ENCODE measurements around the gene TIAL1.
A peak's percentile ranks its signal among the peaks of the same experiment; 100 is the strongest.
"Not testable (repeated sequence)": the region's sequence is repeated elsewhere in the genome, so short reads cannot be mapped to it uniquely, and the experiment has no call there.

Gene TIAL1

DNA sequence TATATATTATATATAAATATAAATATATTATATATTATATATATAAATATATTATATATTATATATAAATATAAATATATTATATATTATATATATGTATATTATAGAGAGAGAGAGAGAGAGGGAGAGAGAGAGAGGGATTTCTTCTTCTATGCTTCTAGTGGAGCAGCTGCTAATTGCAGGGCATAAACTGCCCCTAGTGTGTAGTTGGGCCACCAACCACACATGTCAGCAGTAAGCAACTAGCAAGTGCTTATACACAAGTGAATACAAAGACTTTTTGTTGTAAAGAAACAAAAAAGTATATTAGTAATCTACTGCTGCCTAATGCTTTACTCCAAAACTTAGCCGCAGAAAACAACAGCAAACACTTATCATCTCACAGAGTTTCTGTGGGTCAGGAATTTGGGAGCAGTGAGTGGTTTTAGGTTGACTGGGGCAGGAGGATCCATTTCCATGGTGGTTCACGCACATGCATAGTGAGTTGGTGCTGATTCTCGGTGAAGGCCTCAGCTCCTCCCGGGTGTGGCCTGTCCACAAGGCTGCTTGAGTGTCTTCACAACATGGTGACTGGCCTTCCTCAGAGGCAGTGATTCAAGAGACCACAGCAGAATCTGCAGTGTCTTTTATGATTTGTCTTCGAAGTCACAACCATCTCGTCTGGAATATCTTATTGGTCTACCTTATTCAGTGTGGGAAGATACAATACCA lies 29.0 kb upstream of the TIAL1 start:
- no peak overlapping the region for H3K18ac ChIP-seq (ENCODE audit: low read length)
- H2BK12ac ChIP-seq (ENCODE audit: low read length): no peak overlapping the region
- no peak overlapping the region for H2AK5ac ChIP-seq (ENCODE audit: low read length)
- no peaks in the 10 kb centered on the region for H3K79me1 ChIP-seq (ENCODE audit: low read length)
- H3K27ac ChIP-seq (ENCODE audit: low read depth, low read length): no peak overlapping the region
- peaks cover 2% of the 10 kb centered on the region in 2 experiments for H3K4me1 ChIP-seq (ENCODE audit: control insufficient read depth in 1 of 2, insufficient read depth in 2 of 2, low read length in 2 of 2)
- no peak overlapping the region for H3K4me2 ChIP-seq (ENCODE audit: low read length)
- H2AFZ ChIP-seq (ENCODE audit: insufficient read depth, low read length, poor library complexity): no peak overlapping the region
- H3K14ac ChIP-seq (ENCODE audit: low read length): no peak overlapping the region
- no CpG with 5 or more reads among the region's 6 CpGs for whole genome bisulfite sequencing (ENCODE audit: extremely low coverage, insufficient coverage, insufficient read length)
- no peaks in the 10 kb centered on the region for H3K36me3 ChIP-seq (ENCODE audit: control insufficient read depth in 1 of 2, insufficient read depth in 2 of 2, low read length in 2 of 2)
- no peak overlapping the region for H2BK5ac ChIP-seq (ENCODE audit: low read depth, low read length, poor library complexity)
- H4K12ac ChIP-seq (ENCODE audit: low read depth, low read length): no peak overlapping the region
- no peak overlapping the region for H3K9ac ChIP-seq (ENCODE audit: low read length)
- H3K23ac ChIP-seq (ENCODE audit: low read length): peak overlapping the region; percentile 51
- no peak overlapping the region for H4K91ac ChIP-seq (ENCODE audit: low read depth, low read length)
- no peaks in the 10 kb centered on the region for H3K9me3 ChIP-seq (ENCODE audit: insufficient read depth, low read depth, low read length)
- no peak for DNase-seq
- H2BK120ac ChIP-seq (ENCODE audit: insufficient read depth, low read length, poor library complexity): no peak overlapping the region
- no peaks in the 10 kb centered on the region for H3K27me3 ChIP-seq (ENCODE audit: insufficient read depth, low read length)
- no peak overlapping the region for H4K8ac ChIP-seq (ENCODE audit: low read depth, low read length)
- H3K4me3 ChIP-seq (ENCODE audit: low read depth, low read length): no peak overlapping the region
- no peak overlapping the region for H3K4ac ChIP-seq (ENCODE audit: low read depth, low read length)
- H3K79me2 ChIP-seq (ENCODE audit: control insufficient read depth, insufficient read depth, low read length, poor library complexity): no peaks in the 10 kb centered on the region

DNA sequence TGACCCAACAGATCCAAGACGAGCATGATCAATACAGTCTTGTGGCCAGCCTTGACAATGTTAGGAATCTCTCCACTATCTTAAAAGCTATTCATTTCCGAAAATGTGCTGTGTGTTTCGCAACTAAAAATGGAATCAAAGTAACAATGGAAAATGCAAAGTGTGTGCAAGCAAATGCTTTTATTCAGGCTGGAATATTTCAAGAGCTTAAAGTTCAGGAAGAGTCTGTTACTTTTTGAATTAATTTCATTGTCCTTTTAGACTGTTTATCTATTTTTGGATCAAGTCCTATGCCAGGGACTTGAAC lies 24.3 kb upstream of the TIAL1 start:
- Histone ChIP-seq H4K91ac (ENCODE audit: low read depth, low read length) (no peak overlapping the region), H3K9me3 (ENCODE audit: insufficient read depth, low read depth, low read length) (no peaks in the 10 kb centered on the region), H3K79me1 (ENCODE audit: low read length) (no peaks in the 10 kb centered on the region), H3K9ac (ENCODE audit: low read length) (no peak overlapping the region), H3K79me2 (ENCODE audit: control insufficient read depth, insufficient read depth, low read length, poor library complexity) (no peaks in the 10 kb centered on the region), H3K23ac (ENCODE audit: low read length) (no peak overlapping the region), H2BK120ac (ENCODE audit: insufficient read depth, low read length, poor library complexity) (no peak overlapping the region), H3K27me3 (ENCODE audit: insufficient read depth, low read length) (no peaks in the 10 kb centered on the region), H3K4ac (ENCODE audit: low read depth, low read length) (no peak overlapping the region), H3K14ac (ENCODE audit: low read length) (no peak overlapping the region), H3K36me3 (ENCODE audit: control insufficient read depth in 1 of 2, insufficient read depth in 2 of 2, low read length in 2 of 2) (no peaks in the 10 kb centered on the region), H2BK5ac (ENCODE audit: low read depth, low read length, poor library complexity) (no peak overlapping the region), H2AFZ (ENCODE audit: insufficient read depth, low read length, poor library complexity) (no peak overlapping the region), H3K4me1 (ENCODE audit: control insufficient read depth in 1 of 2, insufficient read depth in 2 of 2, low read length in 2 of 2) (peaks cover 2 to 7% of the 10 kb centered on the region in 2 experiments), H2BK12ac (ENCODE audit: low read length) (no peak overlapping the region), H4K8ac (ENCODE audit: low read depth, low read length) (no peak overlapping the region), H4K12ac (ENCODE audit: low read depth, low read length) (no peak overlapping the region), H3K4me3 (ENCODE audit: low read depth, low read length) (no peak overlapping the region), H2AK5ac (ENCODE audit: low read length) (no peak overlapping the region), H3K27ac (ENCODE audit: low read depth, low read length) (no peak overlapping the region), H3K4me2 (ENCODE audit: low read length) (no peak overlapping the region), H3K18ac (ENCODE audit: low read length) (no peak overlapping the region)
- WGBS (ENCODE audit: extremely low coverage, insufficient coverage, insufficient read length): no CpG with 5 or more reads among the region's 3 CpGs
- DNase-seq: no peak

DNA sequence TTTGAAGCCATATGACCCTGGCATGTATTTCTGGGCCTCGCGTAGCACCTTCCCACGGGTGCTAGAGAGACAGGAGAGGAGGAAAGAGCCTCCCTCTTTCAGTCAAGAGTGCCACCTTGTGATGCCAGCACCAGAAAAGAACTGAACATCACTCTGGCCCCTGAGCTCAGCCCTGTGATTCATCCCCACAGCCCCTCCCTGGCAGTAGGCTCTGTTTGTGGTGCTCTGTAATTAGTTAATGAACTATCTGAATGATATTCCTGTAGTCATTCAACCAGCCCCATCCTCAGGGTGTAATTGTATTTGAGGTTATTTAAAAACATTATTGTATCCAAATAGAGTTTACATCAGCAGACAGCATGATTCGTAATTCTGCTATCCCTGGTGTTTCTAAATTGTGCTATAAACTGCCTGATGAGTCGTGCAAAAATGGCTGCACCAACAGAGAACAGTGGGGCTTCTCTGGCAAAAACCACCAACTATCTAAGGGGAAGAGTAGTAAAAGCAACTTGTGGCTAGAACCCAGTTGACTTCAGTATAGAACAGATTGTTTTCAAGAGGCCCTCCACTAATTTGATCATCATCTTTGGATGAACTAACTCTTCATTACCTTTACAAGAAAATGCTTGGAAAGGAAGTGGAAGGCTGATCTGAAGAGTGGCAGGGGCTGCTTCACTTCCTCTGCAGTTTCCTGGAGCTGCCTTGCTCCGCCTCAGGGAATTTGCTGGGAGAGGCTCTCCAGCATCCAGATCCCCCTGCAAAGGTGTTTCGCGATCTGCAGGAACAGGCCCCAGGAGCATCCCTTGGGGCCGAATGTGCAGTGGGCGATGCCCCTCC lies 23.7 kb upstream of the TIAL1 start:
- peaks cover 2 to 7% of the 10 kb centered on the region in 2 experiments for H3K4me1 ChIP-seq (ENCODE audit: control insufficient read depth in 1 of 2, insufficient read depth in 2 of 2, low read length in 2 of 2)
- no peak overlapping the region for H2BK5ac ChIP-seq (ENCODE audit: low read depth, low read length, poor library complexity)
- H3K4ac ChIP-seq (ENCODE audit: low read depth, low read length): no peak overlapping the region
- H3K36me3 ChIP-seq (ENCODE audit: control insufficient read depth in 1 of 2, insufficient read depth in 2 of 2, low read length in 2 of 2): no peaks in the 10 kb centered on the region
- H3K9me3 ChIP-seq (ENCODE audit: insufficient read depth, low read depth, low read length): no peaks in the 10 kb centered on the region
- H3K79me2 ChIP-seq (ENCODE audit: control insufficient read depth, insufficient read depth, low read length, poor library complexity): no peaks in the 10 kb centered on the region
- no CpG with 5 or more reads among the region's 10 CpGs for WGBS (ENCODE audit: extremely low coverage, insufficient coverage, insufficient read length)
- H3K18ac ChIP-seq (ENCODE audit: low read length): no peak overlapping the region
- H4K8ac ChIP-seq (ENCODE audit: low read depth, low read length): no peak overlapping the region
- no peak overlapping the region for H3K4me2 ChIP-seq (ENCODE audit: low read length)
- H3K27me3 ChIP-seq (ENCODE audit: insufficient read depth, low read length): no peaks in the 10 kb centered on the region
- no peak overlapping the region for H2BK12ac ChIP-seq (ENCODE audit: low read length)
- H3K27ac ChIP-seq (ENCODE audit: low read depth, low read length): no peak overlapping the region
- H3K23ac ChIP-seq (ENCODE audit: low read length): no peak overlapping the region
- DNase-seq: no peak
- H2AK5ac ChIP-seq (ENCODE audit: low read length): no peak overlapping the region
- no peak overlapping the region for H2AFZ ChIP-seq (ENCODE audit: insufficient read depth, low read length, poor library complexity)
- H3K79me1 ChIP-seq (ENCODE audit: low read length): no peaks in the 10 kb centered on the region
- no peak overlapping the region for H4K12ac ChIP-seq (ENCODE audit: low read depth, low read length)
- H4K91ac ChIP-seq (ENCODE audit: low read depth, low read length): no peak overlapping the region
- H3K9ac ChIP-seq (ENCODE audit: low read length): peak overlapping the region; percentile 38
- H3K4me3 ChIP-seq (ENCODE audit: low read depth, low read length): no peak overlapping the region
- no peak overlapping the region for H3K14ac ChIP-seq (ENCODE audit: low read length)
- no peak overlapping the region for H2BK120ac ChIP-seq (ENCODE audit: insufficient read depth, low read length, poor library complexity)

DNA sequence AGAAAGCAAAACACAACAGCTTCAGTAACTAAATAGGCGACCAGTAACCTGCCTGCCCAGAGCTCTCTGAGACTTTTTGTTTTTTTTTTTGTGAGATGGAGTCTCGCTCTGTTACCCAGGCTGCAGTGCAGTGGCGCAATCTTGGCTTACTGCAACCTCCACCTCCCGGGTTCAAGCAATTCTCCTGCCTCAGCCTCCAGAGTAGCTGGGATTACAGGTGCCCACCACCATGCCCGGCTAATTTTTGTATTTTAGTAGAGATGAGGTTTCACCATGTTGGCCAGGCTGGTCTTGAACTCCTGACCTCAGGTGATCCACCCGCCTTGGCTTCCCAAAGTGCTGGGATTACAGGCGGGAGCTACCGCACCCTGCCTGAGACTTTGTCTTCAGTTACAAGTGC lies 23.0 kb upstream of the TIAL1 start:
- H3K9me3 ChIP-seq (ENCODE audit: insufficient read depth, low read depth, low read length); H2BK120ac ChIP-seq (ENCODE audit: insufficient read depth, low read length, poor library complexity); H3K18ac ChIP-seq (ENCODE audit: low read length); H2BK5ac ChIP-seq (ENCODE audit: low read depth, low read length, poor library complexity); H4K8ac ChIP-seq (ENCODE audit: low read depth, low read length); H2AFZ ChIP-seq (ENCODE audit: insufficient read depth, low read length, poor library complexity); H3K27me3 ChIP-seq (ENCODE audit: insufficient read depth, low read length); H3K14ac ChIP-seq (ENCODE audit: low read length); H2BK12ac ChIP-seq (ENCODE audit: low read length); H3K4ac ChIP-seq (ENCODE audit: low read depth, low read length); H3K79me1 ChIP-seq (ENCODE audit: low read length); H3K23ac ChIP-seq (ENCODE audit: low read length); H4K12ac ChIP-seq (ENCODE audit: low read depth, low read length); DNase-seq; H3K79me2 ChIP-seq (ENCODE audit: control insufficient read depth, insufficient read depth, low read length, poor library complexity); H3K4me3 ChIP-seq (ENCODE audit: low read depth, low read length); H3K27ac ChIP-seq (ENCODE audit: low read depth, low read length); H3K4me1 ChIP-seq (ENCODE audit: control insufficient read depth in 1 of 2, insufficient read depth in 2 of 2, low read length in 2 of 2); H3K4me2 ChIP-seq (ENCODE audit: low read length); H2AK5ac ChIP-seq (ENCODE audit: low read length); H3K9ac ChIP-seq (ENCODE audit: low read length); H4K91ac ChIP-seq (ENCODE audit: low read depth, low read length); H3K36me3 ChIP-seq (ENCODE audit: control insufficient read depth in 1 of 2, insufficient read depth in 2 of 2, low read length in 2 of 2): not testable (repeated sequence)
- WGBS (ENCODE audit: extremely low coverage, insufficient coverage, insufficient read length): no CpG with 5 or more reads among the region's 8 CpGs
